ENCODE data around the gene COA5.

- TF ChIP-seq YY1 (IDR thresholded peaks at IDR 0.05; ENCODE audit: insufficient read depth, insufficient read length) (no peak), ZNF274 (IDR thresholded peaks at IDR 0.05; ENCODE audit: low read depth, low read length) (no peak)
These were observed 9.4 kb downstream of the COA5 start for GRCh38 chr2:98598781-98599428.
